ENCODE data around the gene TGFB3. TPM values are rescaled to one million over a fixed set of nuclear protein-coding genes. Genes with fewer than 3 reads are reported as not detected.

Gene TGFB3
- total and polyA plus RNA-seq, 2 donors (not counting 1 experiment from before 2014, with no cell fraction given) = 7.0 to 9.4 TPM

DNA sequence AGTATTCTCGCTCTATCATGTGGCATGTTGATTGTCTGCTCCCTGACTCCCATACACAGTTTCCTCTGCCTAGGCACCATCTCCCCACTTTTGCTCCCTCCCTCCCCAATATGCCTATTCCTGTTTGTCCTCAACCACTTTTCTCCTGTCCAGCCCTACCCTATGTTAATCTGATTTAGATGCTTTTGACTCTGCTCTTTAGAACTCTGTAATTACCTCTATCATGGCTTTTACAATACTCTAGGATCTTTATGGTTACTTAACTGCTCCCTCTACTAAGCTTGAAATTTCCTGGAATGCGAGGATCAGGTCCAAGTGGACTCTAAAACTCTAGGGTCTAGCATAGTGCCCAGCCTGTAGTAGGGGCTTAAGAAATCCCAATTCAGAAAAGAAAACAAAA, 68.6 kb downstream of the TGFB3 start:
- Histone ChIP-seq H3K27ac (ENCODE audit: low read length in 2 of 2) (no peak overlapping the region), H3K4me3 (ENCODE audit: control extremely low read depth in 1 of 5, extremely low read depth in 1 of 5, insufficient read depth in 1 of 5, low read depth in 2 of 5, low read length in 4 of 5) (no peak overlapping the region), H3K4me1 (ENCODE audit: control insufficient read depth in 2 of 2, insufficient read depth in 2 of 2, low read length in 2 of 2) (peaks cover 0 to 3% of the 10 kb centered on the region in 2 donors), H2AFZ (ENCODE audit: insufficient read depth, low read depth, low read length, poor library complexity, severe bottlenecking) (no peak overlapping the region), H3K9ac (ENCODE audit: low read length) (no peak overlapping the region), H3K27me3 (replicated peaks in 1 of 4; ENCODE audit: control extremely low read depth in 1 of 4, control insufficient read depth in 3 of 4, insufficient read depth in 4 of 4, low read length in 3 of 4) (no peaks in the 10 kb centered on the region), H3K4me2 (replicated peaks; ENCODE audit: low read depth, low read length, poor library complexity, severe bottlenecking) (no peak overlapping the region), H3K9me3 (ENCODE audit: control extremely low read depth in 1 of 3, control insufficient read depth in 2 of 3, insufficient read depth in 1 of 3, low read length in 2 of 3) (no peaks in the 10 kb centered on the region), H3K79me2 (ENCODE audit: control insufficient read depth, insufficient read depth, low read length) (no peaks in the 10 kb centered on the region), H4K20me1 (ENCODE audit: control insufficient read depth, insufficient read depth, low read length, poor library complexity, severe bottlenecking) (no peaks in the 10 kb centered on the region), H3K36me3 (replicated peaks in 1 of 2; ENCODE audit: control extremely low read depth in 1 of 2, control insufficient read depth in 1 of 2, extremely low read depth in 1 of 2, insufficient read depth in 2 of 2, low read length in 1 of 2) (no peaks in the 10 kb centered on the region)
- Mint-ChIP-seq H3K4me3 (no peak overlapping the region), H3K4me1 (peaks cover 6% of the 10 kb centered on the region), H3K9me3 (ENCODE audit: insufficient read depth) (no peaks in the 10 kb centered on the region), H3K27me3 (no peaks in the 10 kb centered on the region), H3K27ac (no peak overlapping the region)
- ChIA-PET CTCF (interaction anchor here (14.1 kb wide), 1 partner anchor 67 kb away, joined by 376 read pairs; the partner anchor contains the start of genes IFT43 and TGFB3), POLR2A (no interaction called here)
- DNase-seq = no peak
- TF ChIP-seq EZH2 (IDR thresholded peaks at IDR 0.05; ENCODE audit: borderline replicate concordance, insufficient read depth, low read depth, low read length, poor library complexity, severe bottlenecking) (no peak), CTCF (IDR thresholded peaks at IDR 0.05) (no peak)
- 100% methylated on average over 1 of the region's 2 CpGs for WGBS (ENCODE audit: insufficient coverage)
- intact Hi-C loops (cut with micrococcal nuclease) = no loop called here
- ATAC-seq (ENCODE audit: low read depth) = no peak

DNA sequence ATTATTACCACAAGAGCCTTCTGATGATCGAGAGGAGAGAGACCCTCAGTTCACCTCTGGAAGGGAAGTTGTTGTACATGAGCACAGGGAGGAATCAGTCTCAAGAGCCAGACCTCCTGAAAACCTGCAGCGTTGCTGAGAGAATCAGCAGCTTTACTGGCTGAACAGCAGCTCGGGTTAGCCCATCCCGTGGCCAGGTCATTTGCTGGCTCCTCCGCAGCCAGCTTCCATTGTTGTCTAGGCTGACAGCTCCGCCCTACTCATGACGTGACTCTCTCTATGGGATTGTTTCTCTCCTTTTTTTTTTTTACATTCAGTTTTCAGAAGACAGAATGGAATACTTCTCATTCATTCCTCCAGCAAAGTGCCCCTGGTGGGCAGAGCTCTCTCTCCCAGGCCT, 69.9 kb downstream of the TGFB3 start:
- Histone ChIP-seq H3K36me3 (replicated peaks in 1 of 2; ENCODE audit: control extremely low read depth in 1 of 2, control insufficient read depth in 1 of 2, extremely low read depth in 1 of 2, insufficient read depth in 2 of 2, low read length in 1 of 2) (no peaks in the 10 kb centered on the region), H3K9ac (ENCODE audit: low read length) (no peak overlapping the region), H3K4me1 (ENCODE audit: control insufficient read depth in 2 of 2, insufficient read depth in 2 of 2, low read length in 2 of 2) (no peaks in the 10 kb centered on the region), H3K9me3 (ENCODE audit: control extremely low read depth in 1 of 3, control insufficient read depth in 2 of 3, insufficient read depth in 1 of 3, low read length in 2 of 3) (no peaks in the 10 kb centered on the region), H2AFZ (ENCODE audit: insufficient read depth, low read depth, low read length, poor library complexity, severe bottlenecking) (no peak overlapping the region), H3K79me2 (ENCODE audit: control insufficient read depth, insufficient read depth, low read length) (no peaks in the 10 kb centered on the region), H3K27ac (ENCODE audit: low read length in 2 of 2) (no peak overlapping the region), H3K4me3 (ENCODE audit: control extremely low read depth in 1 of 5, extremely low read depth in 1 of 5, insufficient read depth in 1 of 5, low read depth in 2 of 5, low read length in 4 of 5) (no peak overlapping the region), H4K20me1 (ENCODE audit: control insufficient read depth, insufficient read depth, low read length, poor library complexity, severe bottlenecking) (no peaks in the 10 kb centered on the region), H3K27me3 (replicated peaks in 1 of 4; ENCODE audit: control extremely low read depth in 1 of 4, control insufficient read depth in 3 of 4, insufficient read depth in 4 of 4, low read length in 3 of 4) (no peaks in the 10 kb centered on the region), H3K4me2 (replicated peaks; ENCODE audit: low read depth, low read length, poor library complexity, severe bottlenecking) (no peak overlapping the region)
- ChIA-PET POLR2A (no interaction called here), CTCF (interaction anchor here (14.1 kb wide), 1 partner anchor 68 kb away, joined by 376 read pairs; the partner anchor contains the start of genes IFT43 and TGFB3)
- no peak overlapping the region for H3K27ac Mint-ChIP-seq
- ATAC-seq (ENCODE audit: low read depth) (no peak), DNase-seq (no peak)
- no peaks in the 10 kb centered on the region for H3K27me3 Mint-ChIP-seq
- no peaks in the 10 kb centered on the region for H3K4me1 Mint-ChIP-seq
- H3K9me3 Mint-ChIP-seq (ENCODE audit: insufficient read depth) = no peaks in the 10 kb centered on the region
- intact Hi-C loops (cut with micrococcal nuclease) = no loop called here
- TF ChIP-seq CTCF (IDR thresholded peaks at IDR 0.05) (no peak), EZH2 (IDR thresholded peaks at IDR 0.05; ENCODE audit: borderline replicate concordance, insufficient read depth, low read depth, low read length, poor library complexity, severe bottlenecking) (no peak)
- 97% methylated on average over 7 of the region's 7 CpGs for WGBS (ENCODE audit: insufficient coverage)
- no peak overlapping the region for H3K4me3 Mint-ChIP-seq
